Measurements from ENCODE around the gene CCDC191. TPM values are rescaled to one million over a fixed set of nuclear protein-coding genes. Genes with fewer than 3 reads are reported as not detected.

Gene CCDC191
- 1.3 TPM in 2 replicates for total RNA-seq

GRCh38 chr3:114056130-114057010 is at the start of gene CCDC191, which contains the start of gene QTRT2:
Gene CCDC191, minus strand, starts transcription at chr3:114056526. Its CDS starts 60 bp downstream, at chr3:114056466.
Gene QTRT2, plus strand, starts transcription at chr3:114056737. Its CDS starts 8,521 bp downstream, at chr3:114065258.
- DNase-seq (ENCODE audit: low read depth, low spot score) = peak; percentile 98

GRCh38 chr3:114104414-114104813 is 48.1 kb upstream of the CCDC191 start:
- DNase-seq (ENCODE audit: low read depth, low spot score) = no peak

- DNase-seq (ENCODE audit: low read depth, low spot score) = no peak
These were observed 47.5 kb upstream of the CCDC191 start for GRCh38 chr3:114103858-114104257.

GRCh38 chr3:114103181-114103580 is 46.9 kb upstream of the CCDC191 start:
- DNase-seq (ENCODE audit: low read depth, low spot score) = no peak

GRCh38 chr3:114101101-114101500 is 44.8 kb upstream of the CCDC191 start:
- no peak for DNase-seq (ENCODE audit: low read depth, low spot score)

GRCh38 chr3:114095796-114096195 is 39.5 kb upstream of the CCDC191 start:
- DNase-seq (ENCODE audit: low read depth, low spot score) = no peak

- no peak for DNase-seq (ENCODE audit: low read depth, low spot score)
These were observed 37.3 kb upstream of the CCDC191 start for GRCh38 chr3:114093596-114093995.

DNA sequence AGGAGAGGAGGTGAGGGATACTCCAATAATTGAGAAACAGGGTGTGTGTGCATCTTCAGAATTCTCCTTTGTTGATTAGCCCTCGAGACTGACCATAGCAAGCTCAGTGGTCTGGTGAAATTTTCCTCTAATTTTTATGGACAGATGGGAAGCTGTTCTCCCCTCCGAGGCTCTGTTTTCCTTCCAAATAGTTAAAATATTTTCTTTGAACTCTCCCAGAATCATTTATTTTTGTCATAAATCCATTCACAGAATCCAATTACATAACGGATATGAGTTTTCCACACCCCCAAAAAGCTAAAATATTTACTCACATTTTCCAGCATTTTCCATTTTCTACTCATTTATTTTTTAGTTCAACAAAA is 36.7 kb upstream of the CCDC191 start:
- DNase-seq (ENCODE audit: low read depth, low spot score) = no peak

DNA sequence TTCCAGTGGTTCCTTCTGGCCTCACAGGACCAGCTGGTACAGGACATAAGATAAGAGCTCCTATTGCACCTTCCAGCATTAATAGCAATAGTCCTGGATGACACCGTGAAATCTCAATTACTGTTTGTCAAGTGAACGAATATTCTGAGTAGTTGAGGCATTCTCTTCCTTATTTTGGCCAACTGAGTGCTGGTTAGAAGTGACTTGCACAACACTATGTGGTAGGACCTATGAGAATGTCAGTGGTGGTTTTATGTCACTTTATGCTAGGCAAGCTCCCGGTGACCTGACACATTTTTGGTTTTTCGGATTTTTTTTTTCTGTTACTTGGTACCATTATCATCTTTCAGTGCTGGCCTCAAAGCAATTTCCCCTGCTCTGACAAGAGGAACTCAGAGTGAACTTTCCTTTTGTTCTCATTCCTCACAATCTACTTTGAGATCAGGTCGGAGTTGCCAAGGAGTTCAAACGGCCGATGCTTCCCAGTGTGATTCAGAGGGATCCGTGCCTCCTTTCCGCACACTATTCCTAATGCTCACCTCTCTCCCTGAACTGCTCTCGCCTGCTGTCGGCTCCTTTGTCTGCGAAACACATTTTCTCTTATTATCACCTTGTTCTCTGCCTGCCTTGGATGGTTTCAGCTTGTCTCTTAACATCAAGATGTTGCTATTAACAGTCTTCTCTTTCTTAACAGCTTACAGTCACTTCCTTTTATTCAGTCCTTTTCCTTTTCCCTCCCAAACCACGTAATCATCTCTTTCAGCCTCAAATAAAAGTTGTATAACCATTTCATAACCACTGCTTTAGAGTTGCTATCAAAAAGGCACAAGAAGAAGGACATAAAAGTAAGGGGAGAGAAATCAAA is 36.1 kb upstream of the CCDC191 start:
- DNase-seq (ENCODE audit: low read depth, low spot score) = peak; percentile 45

- no peak for DNase-seq (ENCODE audit: low read depth, low spot score)
These were observed 33.3 kb upstream of the CCDC191 start for GRCh38 chr3:114089675-114090074.

- no peak for DNase-seq (ENCODE audit: low read depth, low spot score)
These were observed 30.0 kb upstream of the CCDC191 start for GRCh38 chr3:114086356-114086755.

DNA sequence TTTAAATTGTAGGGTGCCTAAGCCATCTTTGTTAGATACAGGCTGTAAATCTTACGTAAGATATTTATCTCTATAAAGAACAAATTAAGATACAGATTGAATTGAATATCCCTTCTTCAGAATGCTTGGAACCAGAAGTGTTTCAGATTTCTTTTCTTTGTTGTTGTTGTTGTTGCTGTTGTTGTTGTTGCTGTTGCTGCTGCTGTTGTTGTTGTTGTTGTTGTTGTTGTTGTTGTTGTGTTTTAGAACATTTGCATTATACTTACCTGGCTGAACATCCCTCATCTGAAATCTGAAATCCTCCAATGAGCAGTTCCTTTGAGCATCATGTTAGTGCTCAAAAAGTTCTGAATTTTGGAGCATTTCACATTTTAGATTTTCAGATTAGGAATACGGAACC is 26.8 kb upstream of the CCDC191 start:
- no peak for DNase-seq (ENCODE audit: low read depth, low spot score)

DNA sequence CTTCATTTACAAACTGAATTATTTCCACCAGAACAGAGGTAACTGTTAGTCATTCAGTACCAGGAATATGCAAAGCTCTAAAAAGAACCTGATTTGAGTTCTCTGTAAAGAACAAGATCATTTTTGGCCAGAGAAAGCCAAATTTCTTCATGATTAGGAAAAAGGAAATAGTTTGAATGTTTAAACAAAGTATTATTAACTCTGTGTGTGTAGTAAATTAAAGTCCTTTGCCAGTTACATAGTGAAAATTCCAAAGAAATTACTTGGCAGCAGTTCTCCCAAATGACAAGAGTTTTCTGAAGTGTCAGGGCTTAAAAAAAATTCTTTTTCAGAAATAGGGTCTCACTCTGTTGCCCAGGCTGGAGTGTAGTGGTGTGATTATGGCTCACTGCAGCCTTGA is 24.7 kb upstream of the CCDC191 start:
- DNase-seq (ENCODE audit: low read depth, low spot score) = no peak

DNA sequence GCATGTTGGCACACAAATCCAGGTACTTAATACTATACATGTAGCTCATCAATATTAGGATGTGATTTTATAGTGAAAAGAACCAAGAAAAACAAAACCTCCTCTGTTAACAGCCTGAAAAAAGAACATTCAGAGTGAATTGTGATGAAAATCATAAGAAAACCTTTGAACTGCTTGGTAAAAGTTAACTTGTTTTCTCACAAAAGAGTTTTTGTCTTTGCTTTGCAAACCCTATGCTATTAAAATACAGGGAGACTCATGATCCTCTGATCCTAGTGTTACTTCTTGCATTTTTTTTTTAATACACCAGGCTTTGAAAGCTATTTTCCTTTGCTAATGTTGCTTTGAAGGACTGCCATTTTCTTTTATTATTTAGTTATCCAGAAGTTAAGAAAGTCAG is 23.9 kb upstream of the CCDC191 start:
- DNase-seq (ENCODE audit: low read depth, low spot score) = no peak

DNA sequence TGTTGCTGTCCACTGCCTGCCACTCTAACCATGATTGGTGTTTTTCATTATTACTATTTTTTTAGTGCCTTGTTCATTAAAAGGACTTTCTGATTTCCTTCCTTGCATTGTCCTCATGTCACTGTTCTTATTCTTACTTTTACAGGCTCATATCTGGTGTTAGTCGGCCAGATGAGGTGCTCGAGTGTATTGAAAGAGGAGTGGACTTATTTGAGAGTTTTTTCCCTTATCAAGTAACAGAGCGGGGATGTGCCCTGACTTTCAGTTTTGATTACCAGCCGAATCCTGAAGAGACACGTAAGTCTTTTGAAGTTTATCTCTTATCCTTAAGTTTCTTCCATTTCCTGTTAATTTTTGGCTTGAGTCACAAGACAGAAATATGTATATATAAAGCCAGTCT is 23.4 kb upstream of the CCDC191 start:
- peak; percentile 61 for DNase-seq (ENCODE audit: low read depth, low spot score)

- DNase-seq (ENCODE audit: low read depth, low spot score) = no peak
These were observed 21.8 kb upstream of the CCDC191 start for GRCh38 chr3:114078126-114078525.

- no peak for DNase-seq (ENCODE audit: low read depth, low spot score)
These were observed 20.4 kb upstream of the CCDC191 start for GRCh38 chr3:114076711-114077110.

GRCh38 chr3:114071786-114072185 is 15.5 kb upstream of the CCDC191 start:
- DNase-seq (ENCODE audit: low read depth, low spot score) = no peak

GRCh38 chr3:114068336-114068735 is 12.0 kb upstream of the CCDC191 start:
- DNase-seq (ENCODE audit: low read depth, low spot score) = no peak

- DNase-seq (ENCODE audit: low read depth, low spot score) = no peak
These were observed 11.5 kb upstream of the CCDC191 start for GRCh38 chr3:114067804-114068203.

- DNase-seq (ENCODE audit: low read depth, low spot score) = no peak
These were observed 4.8 kb upstream of the CCDC191 start for GRCh38 chr3:114060906-114061655.

DNA sequence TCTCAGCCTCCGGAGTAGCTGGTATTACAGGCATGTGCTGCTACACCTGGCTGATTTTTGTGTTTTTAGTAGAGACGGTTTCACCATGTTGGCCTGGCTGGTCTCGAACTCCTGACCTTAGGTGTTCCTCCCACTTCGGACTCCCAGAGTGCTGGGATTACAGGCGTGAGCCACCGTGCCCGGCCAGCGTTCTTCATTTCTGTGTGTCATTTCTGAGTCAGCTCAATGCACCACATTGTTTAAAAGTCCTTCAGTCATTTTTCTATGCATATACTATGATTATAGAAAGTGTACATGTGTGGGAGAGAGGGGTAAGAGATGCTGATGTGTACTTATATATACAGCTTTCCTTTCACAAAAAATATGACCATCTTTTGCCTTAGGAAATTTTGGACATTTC is 2.3 kb upstream of the CCDC191 start:
- no peak for DNase-seq (ENCODE audit: low read depth, low spot score)
